H9 (cell line): ENCODE measurements around the gene TMCC2. TPM values are rescaled to one million over a fixed set of nuclear protein-coding genes. Genes with fewer than 3 reads are reported as not detected.

Source experiments
- DNase-seq: peaks from one replicate; pipeline ENCODE4 v3.0.0-alpha.2; 2017
- H2AFZ ChIP-seq: one replicate; pipeline ENCODE4 v1.6.1; 2013; ENCODE audit warnings: mild to moderate bottlenecking, low read length, control low read depth, moderate library complexity
- H2AK5ac ChIP-seq: 2 replicates; pipeline ENCODE4 v1.6.1; 2013; ENCODE audit warnings: low read length, control low read depth, mixed read lengths; ENCODE audit not compliant: insufficient read length
- H2BK120ac ChIP-seq: one replicate; pipeline ENCODE4 v1.6.1; 2013; ENCODE audit warnings: low read depth, mild to moderate bottlenecking, low read length, control low read depth, inconsistent platforms; ENCODE audit not compliant: poor library complexity, severe bottlenecking
- H2BK12ac ChIP-seq: 2 replicates; pipeline ENCODE4 v1.6.1; 2013; ENCODE audit warnings: low read length, control low read depth, mixed read lengths, low read depth; ENCODE audit not compliant: insufficient read length
- H2BK15ac ChIP-seq: 2 replicates; pipeline ENCODE4 v1.6.1; 2013; ENCODE audit warnings: low read depth, low read length, control low read depth
- H2BK20ac ChIP-seq: one replicate; pipeline ENCODE4 v1.6.1; 2013; ENCODE audit warnings: low read depth, mild to moderate bottlenecking, low read length, control low read depth, inconsistent platforms; ENCODE audit not compliant: poor library complexity, severe bottlenecking
- H2BK5ac ChIP-seq: 2 replicates; pipeline ENCODE4 v1.6.1; 2013; ENCODE audit warnings: low read length, control low read depth, mixed read lengths; ENCODE audit not compliant: insufficient read length
- H3K14ac ChIP-seq: 2 replicates; pipeline ENCODE4 v1.6.1; 2013; ENCODE audit warnings: low read length, control low read depth; ENCODE audit not compliant: insufficient read depth
- H3K18ac ChIP-seq: 2 replicates; pipeline ENCODE4 v1.6.1; 2013; ENCODE audit warnings: low read depth, mild to moderate bottlenecking, mixed read lengths, low read length, control low read depth; ENCODE audit not compliant: insufficient read length
- H3K23ac ChIP-seq: 2 replicates; pipeline ENCODE4 v1.6.1; 2013; ENCODE audit warnings: low read length, control low read depth, mixed read lengths, low read depth; ENCODE audit not compliant: insufficient read length
- H3K23me2 ChIP-seq: 2 replicates; pipeline ENCODE4 v1.6.1; 2013; ENCODE audit warnings: low read depth, mild to moderate bottlenecking, mixed read lengths, low read length, control low read depth; ENCODE audit not compliant: insufficient read length, poor library complexity, severe bottlenecking
- H3K27ac ChIP-seq: 2 replicates; pipeline ENCODE4 v1.5.1; 2013; ENCODE audit warnings: low read length, control low read depth, mixed read lengths, low read depth; ENCODE audit not compliant: insufficient read length
- H3K27me3 ChIP-seq: 2 replicates; pipeline ENCODE4 v1.6.1; 2013; ENCODE audit warnings: low read length, control low read depth, inconsistent platforms; ENCODE audit not compliant: insufficient read depth
- H3K4ac ChIP-seq: 2 replicates; pipeline ENCODE4 v1.6.1; 2013; ENCODE audit warnings: low read depth, mild to moderate bottlenecking, control low read depth, inconsistent platforms, low read length, moderate library complexity
- H3K4me1 ChIP-seq: 2 replicates; pipeline ENCODE4 v1.6.1; 2013; ENCODE audit warnings: low read length, control low read depth, inconsistent platforms; ENCODE audit not compliant: insufficient read depth
- H3K4me2 ChIP-seq: 2 replicates; pipeline ENCODE4 v1.6.1; 2013; ENCODE audit warnings: low read length, control low read depth, mixed read lengths; ENCODE audit not compliant: insufficient read length, insufficient read depth
- H3K56ac ChIP-seq: 2 replicates; pipeline ENCODE4 v1.6.1; 2013; ENCODE audit warnings: low read depth, mild to moderate bottlenecking, mixed read lengths, low read length, control low read depth; ENCODE audit not compliant: insufficient read length
- H3K79me1 ChIP-seq: 2 replicates; pipeline ENCODE4 v1.6.1; 2013; ENCODE audit warnings: low read depth, mild to moderate bottlenecking, moderate library complexity, low read length, control low read depth, inconsistent platforms; ENCODE audit not compliant: insufficient read depth, poor library complexity, severe bottlenecking
- H3K79me2 ChIP-seq: 2 replicates; pipeline ENCODE4 v1.6.1; 2013; ENCODE audit warnings: low read length, control low read depth, inconsistent platforms; ENCODE audit not compliant: insufficient read depth
- H3K9ac ChIP-seq: 2 replicates; pipeline ENCODE4 v1.6.1; 2013; ENCODE audit warnings: low read length, control low read depth, mixed read lengths; ENCODE audit not compliant: insufficient read length; ENCODE audit errors: extremely low read depth
- H3K9me3 ChIP-seq: one replicate; pipeline ENCODE4 v1.6.1; 2013; ENCODE audit warnings: low read depth, low read length, inconsistent platforms; ENCODE audit not compliant: control insufficient read depth
- H3T11ph ChIP-seq: one replicate; pipeline ENCODE4 v1.6.1; 2013; ENCODE audit warnings: mild to moderate bottlenecking, low read length, control low read depth, inconsistent platforms
- H4K20me1 ChIP-seq: one replicate; pipeline ENCODE4 v1.6.1; 2013; ENCODE audit not compliant: control insufficient read depth, insufficient read length, insufficient read depth
- H4K5ac ChIP-seq: 2 replicates; pipeline ENCODE4 v1.6.1; 2013; ENCODE audit warnings: low read depth, mild to moderate bottlenecking, mixed read lengths, low read length, control low read depth; ENCODE audit not compliant: insufficient read length
- H4K8ac ChIP-seq: replicated peaks from 2 replicates; pipeline ENCODE4 v1.6.1; 2013; ENCODE audit warnings: low read length, control low read depth, mixed read lengths, low read depth; ENCODE audit not compliant: insufficient read length
- H4K91ac ChIP-seq: 2 replicates; pipeline ENCODE4 v1.6.1; 2013; ENCODE audit warnings: low read depth, mild to moderate bottlenecking, moderate library complexity, mixed read lengths, low read length, control low read depth; ENCODE audit not compliant: insufficient read length
- H3K27ac Mint-ChIP-seq, 3 experiments: 2 replicates in 2 of 3; 3 replicates in 1 of 3; pipeline ENCODE4 v1.8.0; 2020 to 2021; ENCODE audit warnings: mixed read lengths in 3 of 3, mild to moderate bottlenecking in 1 of 3, moderate library complexity in 1 of 3
- H3K27me3 Mint-ChIP-seq: 2 replicates; pipeline ENCODE4 v1.8.0; 2021; ENCODE audit warnings: low read depth, mild to moderate bottlenecking, moderate library complexity, mixed read lengths
- H3K36me3 Mint-ChIP-seq, 3 experiments: 2 replicates in 2 of 3; 3 replicates in 1 of 3; pipeline ENCODE4 v1.8.0; 2020 to 2021; ENCODE audit warnings: low read depth in 3 of 3, mixed read lengths in 3 of 3; ENCODE audit not compliant: insufficient read depth in 1 of 3
- H3K4me1 Mint-ChIP-seq, 2 experiments: 2 replicates each; pipeline ENCODE4 v1.8.0; 2020; ENCODE audit warnings: mixed read lengths in 2 of 2
- H3K4me3 Mint-ChIP-seq, 2 experiments: 2 replicates in 1 of 2; 3 replicates in 1 of 2; pipeline ENCODE4 v1.8.0; 2020 to 2021; ENCODE audit warnings: mild to moderate bottlenecking in 2 of 2, mixed read lengths in 2 of 2, moderate library complexity in 1 of 2
- H3K9me3 Mint-ChIP-seq, 2 experiments: 2 replicates in 1 of 2; 3 replicates in 1 of 2; pipeline ENCODE4 v1.8.0; 2020; ENCODE audit warnings: mild to moderate bottlenecking in 2 of 2, mixed read lengths in 2 of 2, moderate library complexity in 1 of 2
- WGBS: extraction: QIAGEN DNeasy Blood & Tissue Kit; methylation state at CpG from one replicate; pipeline ENCODE4 v1.1.7; 2013; ENCODE audit warnings: missing lambda C conversion rate, low lambda C conversion rate, mixed read lengths; ENCODE audit not compliant: insufficient read length; ENCODE audit errors: extremely low coverage; 5-methylcytosine and 5-hydroxymethylcytosine counted together
- total RNA-seq: library from RNA; stranded (reverse); gene quantifications from 2 replicates; pipeline ENCODE4 v1.2.1, GENCODE V29; 2021
- TF ChIP-seq, protein P1 (sequence below): fragments of 200-600 bp; sonication (generic); conservative IDR thresholded peaks from 3 replicates; pipeline ENCODE4 v1.8.0; 2021; ENCODE audit warnings: antibody characterized with exemption, mild to moderate bottlenecking

The TMCC2 gene
- total RNA-seq, 1 experiment from 2014 or later, result 11.7 TPM

DNA sequence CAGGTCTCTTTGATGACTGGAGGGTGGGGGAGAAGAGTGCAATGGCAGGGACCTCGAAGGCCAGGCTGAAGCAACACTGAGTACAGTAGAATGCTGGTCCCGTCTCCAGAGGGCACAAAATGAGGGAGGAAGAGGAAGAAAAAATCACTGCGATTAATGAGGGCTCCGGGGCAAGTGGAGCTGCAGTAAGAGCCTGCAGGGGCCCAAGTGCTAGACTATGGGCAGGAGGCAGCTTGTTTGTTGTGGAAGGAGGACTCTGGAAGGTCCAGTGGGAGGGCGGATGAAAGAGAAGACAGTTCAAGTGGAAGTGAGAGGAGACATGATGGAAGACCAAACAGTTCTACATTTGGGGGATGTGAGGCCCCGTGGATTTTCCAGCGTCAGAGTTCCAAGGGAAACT lies 17.4 kb downstream of the TMCC2 start:
- TF ChIP-seq, protein P1, sequence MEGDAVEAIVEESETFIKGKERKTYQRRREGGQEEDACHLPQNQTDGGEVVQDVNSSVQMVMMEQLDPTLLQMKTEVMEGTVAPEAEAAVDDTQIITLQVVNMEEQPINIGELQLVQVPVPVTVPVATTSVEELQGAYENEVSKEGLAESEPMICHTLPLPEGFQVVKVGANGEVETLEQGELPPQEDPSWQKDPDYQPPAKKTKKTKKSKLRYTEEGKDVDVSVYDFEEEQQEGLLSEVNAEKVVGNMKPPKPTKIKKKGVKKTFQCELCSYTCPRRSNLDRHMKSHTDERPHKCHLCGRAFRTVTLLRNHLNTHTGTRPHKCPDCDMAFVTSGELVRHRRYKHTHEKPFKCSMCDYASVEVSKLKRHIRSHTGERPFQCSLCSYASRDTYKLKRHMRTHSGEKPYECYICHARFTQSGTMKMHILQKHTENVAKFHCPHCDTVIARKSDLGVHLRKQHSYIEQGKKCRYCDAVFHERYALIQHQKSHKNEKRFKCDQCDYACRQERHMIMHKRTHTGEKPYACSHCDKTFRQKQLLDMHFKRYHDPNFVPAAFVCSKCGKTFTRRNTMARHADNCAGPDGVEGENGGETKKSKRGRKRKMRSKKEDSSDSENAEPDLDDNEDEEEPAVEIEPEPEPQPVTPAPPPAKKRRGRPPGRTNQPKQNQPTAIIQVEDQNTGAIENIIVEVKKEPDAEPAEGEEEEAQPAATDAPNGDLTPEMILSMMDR, result no peak

More for the DNA sequence above, 17.4 kb downstream of the TMCC2 start:
- Histone ChIP-seq H3K4me1 (no peaks in the 10 kb centered on the region), H3K23me2 (no peaks in the 10 kb centered on the region), H2BK12ac (no peak overlapping the region), H3K27ac (no peak overlapping the region), H3K23ac (no peak overlapping the region), H3T11ph (no peak overlapping the region), H3K18ac (no peak overlapping the region), H3K27me3 (no peaks in the 10 kb centered on the region), H3K9ac (no peak overlapping the region), H2BK120ac (no peak overlapping the region), H3K79me2 (no peaks in the 10 kb centered on the region), H3K4ac (no peak overlapping the region), H4K91ac (no peak overlapping the region), H3K79me1 (no peaks in the 10 kb centered on the region), H2AFZ (no peak overlapping the region), H2BK20ac (no peak overlapping the region), H4K20me1 (no peaks in the 10 kb centered on the region), H3K56ac (no peak overlapping the region), H2BK15ac (no peak overlapping the region), H2BK5ac (no peak overlapping the region), H4K5ac (no peak overlapping the region), H2AK5ac (no peak overlapping the region), H4K8ac (no peak overlapping the region), H3K9me3 (no peaks in the 10 kb centered on the region), H3K14ac (no peak overlapping the region), H3K4me2 (no peak overlapping the region)
- H3K27ac Mint-ChIP-seq, result no peak overlapping the region
- peaks cover 10 to 23% of the 10 kb centered on the region in 2 experiments for H3K4me1 Mint-ChIP-seq
- peaks cover 0 to 9% (median 8%) of the 10 kb centered on the region in 3 experiments; a peak in 3 of 7 replicates for H3K36me3 Mint-ChIP-seq
- H3K9me3 Mint-ChIP-seq, result no peaks in the 10 kb centered on the region
- no CpG with 5 or more reads among the region's 7 CpGs for WGBS
- DNase-seq, result no peak
- H3K27me3 Mint-ChIP-seq, result no peaks in the 10 kb centered on the region; the same call in 1 of the 2 replicates
- no peak overlapping the region for H3K4me3 Mint-ChIP-seq
